HEK293 (cell line): ENCODE measurements around the gene CACHD1.

Experiments used
- CTCF ChIA-PET: fragments of 350-600 bp; formaldehyde crosslinking; extraction: SDS; loops from one replicate; lab custom pipeline; 2021; ENCODE audit warnings: antibody characterized with exemption; lab: Yijun Ruan, JAX
- POLR2A ChIA-PET: fragments of 300-600 bp; formaldehyde crosslinking; extraction: SDS; loops from one replicate; lab custom pipeline; 2020; ENCODE audit warnings: antibody characterized with exemption, inconsistent platforms; lab: Yijun Ruan, JAX
- H3K27ac ChIP-seq: fragments of 200-500 bp; sonication (Bioruptor generic); 2 replicates; pipeline ENCODE4 v1.5.1; 2014; ENCODE audit warnings: low read depth, low read length, control low read depth, inconsistent platforms; ENCODE audit errors: extremely low read depth
- H3K36me3 ChIP-seq, 2 experiments: fragments of 200-500 bp in 1 of 2; sonication (Bioruptor generic) in 1 of 2; 1 replicate in 1 of 2; 2 replicates in 1 of 2; pipeline ENCODE4 v1.5.1; 2014 to 2017; ENCODE audit warnings: inconsistent platforms in 2 of 2, low read length in 2 of 2; ENCODE audit not compliant: control insufficient read depth in 2 of 2, insufficient read depth in 1 of 2
- H3K4me1 ChIP-seq: fragments of 200-500 bp; sonication (Bioruptor generic); 2 replicates; pipeline ENCODE4 v1.5.1; 2014; ENCODE audit warnings: mild to moderate bottlenecking, low read length, inconsistent platforms; ENCODE audit not compliant: control insufficient read depth, insufficient read depth
- H3K4me3 ChIP-seq: 2 replicates; pipeline ENCODE4 v1.5.1; 2011; ENCODE audit warnings: low read depth, mild to moderate bottlenecking, control low read depth, low read length, moderate library complexity
- H3K9me3 ChIP-seq: fragments of 200-500 bp; sonication (Bioruptor generic); 2 replicates; pipeline ENCODE4 v1.5.1; 2014; ENCODE audit warnings: low read depth, low read length, inconsistent platforms; ENCODE audit not compliant: control insufficient read depth, insufficient read depth
- FEZF1 ChIP-seq: fragments of 450-650 bp; formaldehyde crosslinking; IDR thresholded peaks from 2 replicates; pipeline ENCODE4 v1.5.1; 2016; ENCODE audit warnings: missing biosample characterization, missing genetic modification characterization
- GFI1B ChIP-seq: fragments of 450-650 bp; formaldehyde crosslinking; IDR thresholded peaks from 2 replicates; pipeline ENCODE4 v1.5.1; 2016; ENCODE audit warnings: missing biosample characterization, missing genetic modification characterization
- KLF16 ChIP-seq: fragments of 450-650 bp; formaldehyde crosslinking; IDR thresholded peaks from 2 replicates; pipeline ENCODE4 v1.5.1; 2017; ENCODE audit warnings: missing biosample characterization, missing genetic modification characterization
- KLF9 ChIP-seq: fragments of 450-650 bp; formaldehyde crosslinking; IDR thresholded peaks from 2 replicates; pipeline ENCODE4 v1.5.1; 2016; ENCODE audit warnings: missing biosample characterization, missing genetic modification characterization, low read depth
- OSR2 ChIP-seq: fragments of 450-650 bp; formaldehyde crosslinking; IDR thresholded peaks from 2 replicates; pipeline ENCODE4 v1.5.1; 2016; ENCODE audit warnings: missing biosample characterization, missing genetic modification characterization
- OVOL3 ChIP-seq: fragments of 450-650 bp; formaldehyde crosslinking; IDR thresholded peaks from 2 replicates; pipeline ENCODE4 v1.5.1; 2016; ENCODE audit warnings: missing biosample characterization, missing genetic modification characterization
- PRDM4 ChIP-seq: fragments of 450-650 bp; formaldehyde crosslinking; IDR thresholded peaks from 2 replicates; pipeline ENCODE4 v1.5.1; 2017; ENCODE audit warnings: missing biosample characterization, missing genetic modification characterization
- SP7 ChIP-seq: fragments of 450-650 bp; formaldehyde crosslinking; IDR thresholded peaks from 2 replicates; pipeline ENCODE4 v1.5.1; 2016; ENCODE audit warnings: missing biosample characterization, missing genetic modification characterization
- WT1 ChIP-seq: fragments of 450-650 bp; formaldehyde crosslinking; IDR thresholded peaks from 2 replicates; pipeline ENCODE4 v1.5.1; 2016; ENCODE audit warnings: missing biosample characterization, missing genetic modification characterization
- ZBTB17 ChIP-seq: fragments of 450-650 bp; formaldehyde crosslinking; IDR thresholded peaks from 2 replicates; pipeline ENCODE4 v1.5.1; 2016; ENCODE audit warnings: missing biosample characterization, missing genetic modification characterization
- ZIC2 ChIP-seq: fragments of 450-650 bp; formaldehyde crosslinking; IDR thresholded peaks from 2 replicates; pipeline ENCODE4 v1.5.1; 2016; ENCODE audit warnings: missing biosample characterization, missing genetic modification characterization
- ZNF133 ChIP-seq: fragments of 450-650 bp; formaldehyde crosslinking; IDR thresholded peaks from 2 replicates; pipeline ENCODE4 v1.5.1; 2016; ENCODE audit warnings: missing biosample characterization, missing genetic modification characterization
- ZNF169 ChIP-seq: fragments of 450-650 bp; formaldehyde crosslinking; IDR thresholded peaks from 2 replicates; pipeline ENCODE4 v1.5.1; 2016; ENCODE audit warnings: missing biosample characterization, missing genetic modification characterization
- ZNF174 ChIP-seq: fragments of 450-650 bp; formaldehyde crosslinking; IDR thresholded peaks from 2 replicates; pipeline ENCODE4 v1.5.0; 2017; ENCODE audit warnings: missing biosample characterization, mild to moderate bottlenecking, missing genetic modification characterization
- ZNF184 ChIP-seq: fragments of 450-650 bp; IDR thresholded peaks from 2 replicates; pipeline ENCODE4 v1.5.1; 2018; ENCODE audit warnings: missing biosample characterization, mild to moderate bottlenecking, missing genetic modification characterization
- ZNF2 ChIP-seq: fragments of 450-650 bp; formaldehyde crosslinking; IDR thresholded peaks from 2 replicates; pipeline ENCODE4 v1.5.1; 2016; ENCODE audit warnings: missing biosample characterization, missing genetic modification characterization
- ZNF311 ChIP-seq: fragments of 450-650 bp; formaldehyde crosslinking; IDR thresholded peaks from 2 replicates; pipeline ENCODE4 v1.5.1; 2017; ENCODE audit warnings: missing biosample characterization, missing genetic modification characterization, borderline replicate concordance
- ZNF335 ChIP-seq: fragments of 450-650 bp; formaldehyde crosslinking; conservative IDR thresholded peaks from 2 replicates; pipeline ENCODE4 v1.5.1; 2016; ENCODE audit warnings: missing biosample characterization, missing genetic modification characterization
- ZNF366 ChIP-seq: fragments of 450-650 bp; formaldehyde crosslinking; conservative IDR thresholded peaks from 2 replicates; pipeline ENCODE4 v1.5.1; 2016; ENCODE audit warnings: missing biosample characterization, missing genetic modification characterization
- ZNF423 ChIP-seq: fragments of 450-650 bp; formaldehyde crosslinking; IDR thresholded peaks from 2 replicates; pipeline ENCODE4 v1.5.1; 2016; ENCODE audit warnings: missing biosample characterization, missing genetic modification characterization
- ZNF600 ChIP-seq: fragments of 450-650 bp; formaldehyde crosslinking; IDR thresholded peaks from 2 replicates; pipeline ENCODE4 v1.5.1; 2016; ENCODE audit warnings: missing biosample characterization, missing genetic modification characterization
- ZNF677 ChIP-seq: fragments of 450-650 bp; IDR thresholded peaks from 2 replicates; pipeline ENCODE4 v1.5.0; 2018; ENCODE audit warnings: missing biosample characterization, mild to moderate bottlenecking, missing genetic modification characterization, moderate library complexity
- ZNF701 ChIP-seq: fragments of 450-650 bp; formaldehyde crosslinking; IDR thresholded peaks from 2 replicates; pipeline ENCODE4 v1.5.1; 2016; ENCODE audit warnings: missing biosample characterization, missing genetic modification characterization
- ZNF776 ChIP-seq: fragments of 450-650 bp; formaldehyde crosslinking; IDR thresholded peaks from 2 replicates; pipeline ENCODE4 v1.5.0; 2017; ENCODE audit warnings: missing biosample characterization, missing genetic modification characterization, borderline replicate concordance
- ZSCAN30 ChIP-seq: fragments of 450-650 bp; IDR thresholded peaks from 2 replicates; pipeline ENCODE4 v1.5.1; 2018; ENCODE audit warnings: missing biosample characterization, mild to moderate bottlenecking, missing genetic modification characterization, moderate library complexity

The CACHD1 gene

GRCh38 chr1:64535938-64536835, 66.3 kb downstream of the CACHD1 start (continued):
- TF ChIP-seq ZNF366 (tag by site-specific recombination), result peak; percentile 40; the same call in 1 of the 2 replicates
- no peak for TF ChIP-seq ZNF776 (tag by site-specific recombination)
- TF ChIP-seq ZNF677 (tag by site-specific recombination), result no peak
- TF ChIP-seq ZNF133 (tag by site-specific recombination), result no peak
- no peak for TF ChIP-seq OVOL3 (tag by site-specific recombination)
- TF ChIP-seq ZNF184, result no peak
- peak; percentile 68; the same call in 1 of the 2 replicates for TF ChIP-seq PRDM4 (tag by site-specific recombination)
- 0 out of 2 replicates have a peak, but pooled peaks have one; percentile 19 for TF ChIP-seq ZSCAN30 (tag by site-specific recombination)
- peak; percentile 90 for TF ChIP-seq ZNF600 (tag by site-specific recombination)
- no peak for TF ChIP-seq ZNF423 (tag by site-specific recombination)
- no peak for TF ChIP-seq ZNF701 (tag by site-specific recombination)
- TF ChIP-seq ZNF311 (tag by site-specific recombination), result no peak
- TF ChIP-seq GFI1B, result no peak; the same call in 1 of the 2 replicates
- no peak for TF ChIP-seq ZNF2 (tag by site-specific recombination)
- no peak for TF ChIP-seq ZIC2 (tag by site-specific recombination)
- peak; percentile 73 for TF ChIP-seq OSR2 (tag by site-specific recombination)
- no peak for TF ChIP-seq KLF9 (tag by site-specific recombination)
- TF ChIP-seq ZBTB17, result peak; percentile 59
- TF ChIP-seq KLF16 (tag by site-specific recombination), result peak; percentile 46; the same call in 1 of the 2 replicates
- 0 out of 2 replicates have a peak, but pooled peaks have one; percentile 36 for TF ChIP-seq ZNF335 (tag by site-specific recombination)
- TF ChIP-seq FEZF1 (tag by site-specific recombination), result peak; percentile 74
- no peak for TF ChIP-seq ZNF169 (tag by site-specific recombination)
- TF ChIP-seq SP7 (tag by site-specific recombination), result peak; percentile 90
- TF ChIP-seq WT1 (tag by site-specific recombination), result peak; percentile 85

GRCh38 chr1:64536836-64537490, 67.0 kb downstream of the CACHD1 start:
- CTCF ChIA-PET, result interaction anchor here (0.7 to 1.7 kb wide), 2 partner anchors 139 to 268 kb away, joined by 3 read pairs; no protein-coding TSS in a partner anchor
- no peak overlapping the region for H3K4me3 ChIP-seq
- POLR2A ChIA-PET, result no interaction called here
- no peaks in the 10 kb centered on the region for H3K9me3 ChIP-seq
- TF ChIP-seq ZNF174 (tag by site-specific recombination) (no peak), SP7 (tag by site-specific recombination) (0 out of 2 replicates have a peak, but pooled peaks have one; percentile 15), ZNF335 (tag by site-specific recombination) (0 out of 2 replicates have a peak, but pooled peaks have one; percentile 2)
- H3K27ac ChIP-seq, result no peak overlapping the region
- H3K36me3 ChIP-seq, result no peaks in the 10 kb centered on the region
- H3K4me1 ChIP-seq, result peaks cover 48% of the 10 kb centered on the region
